ENCODE results near the gene KIF4A. TPM values are rescaled to one million over a fixed set of nuclear protein-coding genes. Genes with fewer than 3 reads are reported as not detected.

The KIF4A gene
- total and polyA plus RNA-seq, 8 donors: 1.6 to 30.4 (median 13.2) TPM

DNA sequence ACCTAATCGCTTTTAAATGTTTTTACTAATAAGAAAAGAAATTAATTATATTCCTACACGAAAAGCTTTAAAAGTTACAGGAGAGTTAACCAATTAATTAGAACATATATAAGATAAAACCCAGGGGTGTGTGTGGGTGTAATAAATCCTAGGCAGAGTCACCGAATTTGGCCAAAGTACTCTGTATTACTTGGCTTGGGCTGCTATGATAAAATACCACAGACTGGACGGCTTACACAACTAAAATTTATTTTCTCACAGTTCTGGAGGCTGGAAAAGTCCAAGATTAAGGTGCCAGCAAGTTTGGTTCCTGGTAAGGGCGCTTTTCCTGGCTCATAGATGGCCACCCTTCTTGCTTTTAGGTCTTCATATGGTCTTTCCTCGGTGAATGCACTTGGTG lies 45.0 kb upstream of the KIF4A start:
- no peak overlapping the region for H3K4me3 ChIP-seq
- H3K27me3 ChIP-seq: peaks cover 0 to 3% of the 10 kb centered on the region in 2 donors
- no peaks in the 10 kb centered on the region for H3K4me1 ChIP-seq
- no peaks in the 10 kb centered on the region for H3K9me3 ChIP-seq
- ATAC-seq (no peak), DNase-seq (no peak)
- H3K36me3 ChIP-seq: no peaks in the 10 kb centered on the region
- TF ChIP-seq, protein P1, sequence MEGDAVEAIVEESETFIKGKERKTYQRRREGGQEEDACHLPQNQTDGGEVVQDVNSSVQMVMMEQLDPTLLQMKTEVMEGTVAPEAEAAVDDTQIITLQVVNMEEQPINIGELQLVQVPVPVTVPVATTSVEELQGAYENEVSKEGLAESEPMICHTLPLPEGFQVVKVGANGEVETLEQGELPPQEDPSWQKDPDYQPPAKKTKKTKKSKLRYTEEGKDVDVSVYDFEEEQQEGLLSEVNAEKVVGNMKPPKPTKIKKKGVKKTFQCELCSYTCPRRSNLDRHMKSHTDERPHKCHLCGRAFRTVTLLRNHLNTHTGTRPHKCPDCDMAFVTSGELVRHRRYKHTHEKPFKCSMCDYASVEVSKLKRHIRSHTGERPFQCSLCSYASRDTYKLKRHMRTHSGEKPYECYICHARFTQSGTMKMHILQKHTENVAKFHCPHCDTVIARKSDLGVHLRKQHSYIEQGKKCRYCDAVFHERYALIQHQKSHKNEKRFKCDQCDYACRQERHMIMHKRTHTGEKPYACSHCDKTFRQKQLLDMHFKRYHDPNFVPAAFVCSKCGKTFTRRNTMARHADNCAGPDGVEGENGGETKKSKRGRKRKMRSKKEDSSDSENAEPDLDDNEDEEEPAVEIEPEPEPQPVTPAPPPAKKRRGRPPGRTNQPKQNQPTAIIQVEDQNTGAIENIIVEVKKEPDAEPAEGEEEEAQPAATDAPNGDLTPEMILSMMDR (IDR thresholded peaks at IDR 0.05): no peak
- intact Hi-C loops (cut with DNase I): no loop called here
- H3K27ac ChIP-seq: no peak overlapping the region

DNA sequence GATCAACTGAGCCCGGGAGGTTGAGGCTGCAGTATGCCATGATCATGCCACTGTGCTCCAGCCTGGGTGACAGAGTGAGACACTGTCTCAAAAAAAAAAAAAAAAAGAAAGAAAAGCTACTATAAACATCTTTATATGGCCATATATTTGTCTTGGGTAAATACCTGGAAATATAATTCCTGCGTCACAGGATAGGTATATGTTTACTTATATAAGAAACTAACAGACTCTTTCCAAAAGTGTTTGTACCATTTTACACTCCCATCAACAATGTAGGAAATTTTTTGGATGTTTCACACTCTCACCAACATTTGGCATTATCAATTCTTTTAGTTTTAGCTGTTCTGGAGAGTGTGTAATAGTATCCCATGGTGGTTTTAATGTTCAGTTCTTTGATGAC lies 42.7 kb upstream of the KIF4A start:
- TF ChIP-seq, protein P1 (IDR thresholded peaks at IDR 0.05): no peak
- no peaks in the 10 kb centered on the region for H3K9me3 ChIP-seq
- intact Hi-C loops (cut with DNase I): no loop called here
- no peak overlapping the region for H3K27ac ChIP-seq
- H3K36me3 ChIP-seq: no peaks in the 10 kb centered on the region
- no peak for DNase-seq
- H3K27me3 ChIP-seq: peaks cover 0 to 3% of the 10 kb centered on the region in 2 donors
- no peak for ATAC-seq
- no peak overlapping the region for H3K4me3 ChIP-seq
- H3K4me1 ChIP-seq: no peaks in the 10 kb centered on the region

DNA sequence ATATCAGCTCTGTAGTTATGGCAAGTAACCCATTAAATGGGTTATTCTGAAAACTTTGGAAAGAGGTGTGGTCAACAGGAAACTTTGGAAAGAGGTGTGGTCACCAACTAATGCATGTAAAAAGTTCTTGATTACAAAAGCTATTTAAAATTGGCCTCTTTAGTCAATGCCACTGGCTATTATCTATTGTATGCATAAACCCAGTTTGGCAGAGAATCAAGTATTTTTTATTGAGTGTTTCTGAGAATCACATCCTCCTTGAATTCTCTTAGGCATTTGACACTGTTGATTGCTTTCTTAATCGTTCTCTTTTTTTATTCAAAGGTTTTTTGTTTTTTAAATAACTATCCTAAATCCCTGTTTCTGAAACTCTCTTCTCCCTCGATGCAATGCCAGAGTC lies 37.4 kb upstream of the KIF4A start:
- H3K9me3 ChIP-seq: no peaks in the 10 kb centered on the region
- DNase-seq (no peak), ATAC-seq (no peak)
- H3K27me3 ChIP-seq: peaks cover 0 to under 1% of the 10 kb centered on the region in 2 donors
- TF ChIP-seq, protein P1 (IDR thresholded peaks at IDR 0.05): no peak
- no peak overlapping the region for H3K27ac ChIP-seq
- H3K36me3 ChIP-seq: no peaks in the 10 kb centered on the region
- H3K4me1 ChIP-seq: no peaks in the 10 kb centered on the region
- H3K4me3 ChIP-seq: no peak overlapping the region
- intact Hi-C loops (cut with DNase I): no loop called here

DNA sequence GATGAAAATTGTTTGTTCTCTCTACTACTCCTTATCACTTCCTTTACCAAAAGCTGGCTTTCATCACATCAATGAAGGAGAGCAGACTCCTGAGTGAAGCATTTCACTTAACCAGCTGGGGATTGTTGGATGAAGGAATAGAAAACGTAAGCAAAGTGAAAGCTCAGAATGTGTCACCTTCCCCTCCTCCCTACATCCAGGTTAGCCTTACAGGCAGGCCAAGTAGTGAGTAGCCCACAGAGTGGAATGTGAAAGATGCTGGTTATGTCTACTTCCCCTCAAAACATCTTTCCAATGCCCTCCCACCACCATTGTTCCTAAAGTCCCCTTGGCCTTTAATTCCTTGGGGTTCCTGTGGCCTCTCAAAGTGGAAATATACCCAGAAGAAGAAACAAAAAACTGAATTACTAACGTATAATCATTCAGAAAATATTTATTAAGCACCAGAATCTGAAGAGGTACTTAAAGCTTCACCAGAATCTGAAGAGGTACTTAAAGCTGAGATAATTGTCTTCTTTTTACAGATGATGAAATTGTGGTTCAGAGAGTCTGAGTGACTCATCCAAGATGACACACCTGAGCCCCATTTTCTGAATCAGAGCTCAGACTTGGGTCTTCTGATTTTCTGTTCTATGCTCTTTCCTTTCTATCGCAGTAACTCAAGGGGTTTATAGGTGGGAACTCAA lies 36.4 kb upstream of the KIF4A start:
- DNase-seq (no peak), ATAC-seq (no peak)
- Histone ChIP-seq H3K27ac (no peak overlapping the region), H3K4me1 (no peaks in the 10 kb centered on the region), H3K27me3 (no peaks in the 10 kb centered on the region), H3K4me3 (no peak overlapping the region), H3K36me3 (no peaks in the 10 kb centered on the region), H3K9me3 (no peaks in the 10 kb centered on the region)
- TF ChIP-seq, protein P1 (IDR thresholded peaks at IDR 0.05): no peak
- intact Hi-C loops (cut with DNase I): no loop called here

DNA sequence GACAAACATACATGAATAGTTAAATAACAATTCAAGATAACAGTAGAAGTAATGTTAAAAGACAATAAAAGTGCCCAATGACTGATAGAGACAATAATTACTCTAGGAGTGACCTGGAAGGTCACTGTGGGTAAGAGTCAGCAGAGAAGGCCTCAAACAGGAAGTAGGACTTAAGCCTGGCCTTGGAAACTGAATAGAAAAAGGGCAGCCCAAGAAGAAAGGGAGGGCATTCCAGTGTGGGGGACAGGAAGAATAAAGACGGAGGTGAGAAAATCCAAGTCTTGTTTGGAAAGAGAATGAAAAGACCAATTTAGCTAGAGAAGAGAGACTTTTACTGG lies 35.9 kb upstream of the KIF4A start:
- TF ChIP-seq, protein P1 (IDR thresholded peaks at IDR 0.05): no peak
- no peaks in the 10 kb centered on the region for H3K36me3 ChIP-seq
- no peaks in the 10 kb centered on the region for H3K9me3 ChIP-seq
- no peaks in the 10 kb centered on the region for H3K4me1 ChIP-seq
- no peak overlapping the region for H3K27ac ChIP-seq
- DNase-seq (no peak), ATAC-seq (no peak)
- intact Hi-C loops (cut with DNase I): no loop called here
- no peak overlapping the region for H3K4me3 ChIP-seq
- H3K27me3 ChIP-seq: no peaks in the 10 kb centered on the region

Measured in left lung (tissue), 10 donors.